C4-2B (cell line): ENCODE data around the gene GNG8.

ENCODE experiments used
- CTCF ChIP-seq: fragments of 450-650 bp; conservative IDR thresholded peaks from 2 replicates; pipeline ENCODE4 v1.5.1; 2017; ENCODE audit warnings: mild to moderate bottlenecking
- ZFX ChIP-seq: fragments of 450-650 bp; IDR thresholded peaks from 2 replicates; pipeline ENCODE4 v1.6.1; 2017

GRCh38 chr19:46623915-46624502 lies 12.0 kb downstream of the GNG8 start:
- no peak for TF ChIP-seq CTCF
- no peak for TF ChIP-seq ZFX
